Suprapubic skin (tissue), 3 donors: ENCODE data around the gene FHOD3.

ENCODE experiments used
- EP300 ChIP-seq: sonication (generic); formaldehyde crosslinking; IDR thresholded peaks from one replicate; pipeline ENCODE4 v1.6.1; 2017; ENCODE audit warnings: antibody characterized with exemption
- POLR2A ChIP-seq, 2 donors: fragments of 450-650 bp; IDR thresholded peaks; one replicate each; pipeline ENCODE4 v1.6.1; 2017; ENCODE audit warnings: antibody characterized with exemption in 2 of 2, mild to moderate bottlenecking in 2 of 2, moderate library complexity in 2 of 2
- TF ChIP-seq, protein P1 (sequence below), 2 donors: fragments of 200-600 bp in 1 of 2; fragments of 450-650 bp in 1 of 2; sonication (generic) in 1 of 2; IDR thresholded peaks; one replicate each; pipeline ENCODE4 v1.5.1; 2016 to 2019; ENCODE audit warnings: antibody characterized with exemption in 2 of 2, mild to moderate bottlenecking in 1 of 2, moderate library complexity in 1 of 2

DNA sequence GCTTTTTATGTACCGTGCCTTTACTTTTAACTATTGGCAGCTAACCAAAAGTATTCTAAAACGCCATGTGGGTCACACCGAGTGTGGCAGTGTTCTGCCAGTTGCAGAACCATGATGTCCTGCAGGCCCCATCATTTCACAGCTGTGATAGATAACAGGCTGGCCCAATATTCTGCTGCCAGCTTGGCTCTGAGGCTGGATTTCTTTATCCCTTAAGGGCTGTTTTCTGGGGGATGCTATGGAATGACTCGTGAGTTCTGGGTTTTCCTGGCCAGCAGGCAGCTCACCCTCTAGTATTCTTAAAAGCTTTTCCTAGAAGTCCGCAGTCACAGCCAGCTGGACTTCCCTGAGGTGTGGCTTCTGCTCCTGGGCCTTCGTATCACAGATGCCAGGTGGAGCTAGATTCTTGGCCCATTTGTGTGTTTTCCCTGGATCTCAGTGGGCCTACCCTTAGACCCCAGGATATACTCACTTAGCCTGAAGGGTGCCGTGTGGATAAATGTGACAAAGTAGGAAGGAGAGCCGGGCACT, 41.0 kb downstream of the FHOD3 start:
- TF ChIP-seq, protein P1, sequence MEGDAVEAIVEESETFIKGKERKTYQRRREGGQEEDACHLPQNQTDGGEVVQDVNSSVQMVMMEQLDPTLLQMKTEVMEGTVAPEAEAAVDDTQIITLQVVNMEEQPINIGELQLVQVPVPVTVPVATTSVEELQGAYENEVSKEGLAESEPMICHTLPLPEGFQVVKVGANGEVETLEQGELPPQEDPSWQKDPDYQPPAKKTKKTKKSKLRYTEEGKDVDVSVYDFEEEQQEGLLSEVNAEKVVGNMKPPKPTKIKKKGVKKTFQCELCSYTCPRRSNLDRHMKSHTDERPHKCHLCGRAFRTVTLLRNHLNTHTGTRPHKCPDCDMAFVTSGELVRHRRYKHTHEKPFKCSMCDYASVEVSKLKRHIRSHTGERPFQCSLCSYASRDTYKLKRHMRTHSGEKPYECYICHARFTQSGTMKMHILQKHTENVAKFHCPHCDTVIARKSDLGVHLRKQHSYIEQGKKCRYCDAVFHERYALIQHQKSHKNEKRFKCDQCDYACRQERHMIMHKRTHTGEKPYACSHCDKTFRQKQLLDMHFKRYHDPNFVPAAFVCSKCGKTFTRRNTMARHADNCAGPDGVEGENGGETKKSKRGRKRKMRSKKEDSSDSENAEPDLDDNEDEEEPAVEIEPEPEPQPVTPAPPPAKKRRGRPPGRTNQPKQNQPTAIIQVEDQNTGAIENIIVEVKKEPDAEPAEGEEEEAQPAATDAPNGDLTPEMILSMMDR (IDR thresholded peaks at IDR 0.05) = no peak
- TF ChIP-seq EP300 = no peak
- TF ChIP-seq POLR2A (IDR thresholded peaks at IDR 0.05) = no peak
